ENCODE results near the gene SGMS2. TPM values are rescaled to one million over a fixed set of nuclear protein-coding genes. Genes with fewer than 3 reads are reported as not detected.

The SGMS2 gene
- total and polyA plus RNA-seq, 2 donors (not counting 1 experiment from before 2014, with no cell fraction given): 0.12 TPM; not detected in 1

DNA sequence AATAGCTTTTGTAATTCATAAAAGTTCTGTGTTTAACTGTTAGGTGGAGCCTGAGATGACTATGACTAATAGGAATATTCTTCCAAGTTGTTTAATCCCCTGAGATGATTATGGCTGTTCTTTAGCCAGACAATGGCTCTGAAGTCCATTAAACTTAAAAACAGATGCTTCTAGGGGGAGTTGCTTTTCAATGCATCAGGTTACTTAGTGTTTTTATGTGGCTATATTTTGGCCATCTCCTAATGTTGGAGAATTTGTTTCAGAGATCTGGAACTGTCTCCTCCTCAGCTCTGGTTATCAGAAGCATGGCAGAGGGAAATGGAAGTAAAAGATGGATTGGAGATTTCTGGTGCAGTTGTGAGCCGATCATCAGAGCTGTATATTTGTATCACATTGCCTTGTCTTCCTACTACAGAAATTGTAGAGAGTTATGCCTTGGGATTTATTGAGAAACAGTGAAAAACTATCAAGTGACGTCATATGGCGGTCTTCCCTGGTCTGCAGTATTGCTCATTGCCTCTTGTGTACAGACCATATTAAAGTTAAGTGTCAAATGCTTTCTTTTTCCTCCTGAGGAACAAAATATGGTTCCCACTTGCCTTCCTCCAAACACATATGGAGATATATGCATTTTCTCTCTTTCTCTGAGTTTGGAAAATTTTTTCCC is 29.8 kb downstream of the SGMS2 start:
- no peaks in the 10 kb centered on the region for H3K79me2 ChIP-seq (ENCODE audit: control insufficient read depth, insufficient read depth, low read length)
- Mint-ChIP-seq H3K27ac (no peak overlapping the region), H3K4me1 (no peaks in the 10 kb centered on the region), H3K27me3 (peaks cover 24% of the 10 kb centered on the region), H3K4me3 (no peak overlapping the region), H3K9me3 (ENCODE audit: insufficient read depth) (no peaks in the 10 kb centered on the region)
- ATAC-seq (ENCODE audit: low read depth): no peak
- CTCF ChIA-PET: interaction anchor here (1.3 kb wide), 1 partner anchor 11 kb away, joined by 3 read pairs; no protein-coding TSS in a partner anchor
- no peak overlapping the region for H3K4me2 ChIP-seq (replicated peaks; ENCODE audit: low read depth, low read length, poor library complexity, severe bottlenecking)
- no CpG with 5 or more reads among the region's 3 CpGs for WGBS (ENCODE audit: insufficient coverage)
- no peak overlapping the region for H3K9ac ChIP-seq (ENCODE audit: low read length)
- H3K9me3 ChIP-seq (ENCODE audit: control extremely low read depth in 1 of 3, control insufficient read depth in 2 of 3, insufficient read depth in 1 of 3, low read length in 2 of 3): no peaks in the 10 kb centered on the region
- TF ChIP-seq EZH2 (IDR thresholded peaks at IDR 0.05; ENCODE audit: borderline replicate concordance, insufficient read depth, low read depth, low read length, poor library complexity, severe bottlenecking): no peak
- TF ChIP-seq, protein P1, sequence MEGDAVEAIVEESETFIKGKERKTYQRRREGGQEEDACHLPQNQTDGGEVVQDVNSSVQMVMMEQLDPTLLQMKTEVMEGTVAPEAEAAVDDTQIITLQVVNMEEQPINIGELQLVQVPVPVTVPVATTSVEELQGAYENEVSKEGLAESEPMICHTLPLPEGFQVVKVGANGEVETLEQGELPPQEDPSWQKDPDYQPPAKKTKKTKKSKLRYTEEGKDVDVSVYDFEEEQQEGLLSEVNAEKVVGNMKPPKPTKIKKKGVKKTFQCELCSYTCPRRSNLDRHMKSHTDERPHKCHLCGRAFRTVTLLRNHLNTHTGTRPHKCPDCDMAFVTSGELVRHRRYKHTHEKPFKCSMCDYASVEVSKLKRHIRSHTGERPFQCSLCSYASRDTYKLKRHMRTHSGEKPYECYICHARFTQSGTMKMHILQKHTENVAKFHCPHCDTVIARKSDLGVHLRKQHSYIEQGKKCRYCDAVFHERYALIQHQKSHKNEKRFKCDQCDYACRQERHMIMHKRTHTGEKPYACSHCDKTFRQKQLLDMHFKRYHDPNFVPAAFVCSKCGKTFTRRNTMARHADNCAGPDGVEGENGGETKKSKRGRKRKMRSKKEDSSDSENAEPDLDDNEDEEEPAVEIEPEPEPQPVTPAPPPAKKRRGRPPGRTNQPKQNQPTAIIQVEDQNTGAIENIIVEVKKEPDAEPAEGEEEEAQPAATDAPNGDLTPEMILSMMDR (IDR thresholded peaks at IDR 0.05): no peak
- no peaks in the 10 kb centered on the region for H3K36me3 ChIP-seq (replicated peaks in 1 of 2; ENCODE audit: control extremely low read depth in 1 of 2, control insufficient read depth in 1 of 2, extremely low read depth in 1 of 2, insufficient read depth in 2 of 2, low read length in 1 of 2)
- POLR2A ChIA-PET: no interaction called here
- no peaks in the 10 kb centered on the region for H4K20me1 ChIP-seq (ENCODE audit: control insufficient read depth, insufficient read depth, low read length, poor library complexity, severe bottlenecking)
- no peak overlapping the region for H3K4me3 ChIP-seq (ENCODE audit: control extremely low read depth in 1 of 5, extremely low read depth in 1 of 5, insufficient read depth in 1 of 5, low read depth in 2 of 5, low read length in 4 of 5)
- no peak for DNase-seq
- H3K27me3 ChIP-seq (replicated peaks in 1 of 4; ENCODE audit: control extremely low read depth in 1 of 4, control insufficient read depth in 3 of 4, insufficient read depth in 4 of 4, low read length in 3 of 4): peaks cover 0 to 2% (median 0%) of the 10 kb centered on the region in 4 experiments
- H2AFZ ChIP-seq (ENCODE audit: insufficient read depth, low read depth, low read length, poor library complexity, severe bottlenecking): no peak overlapping the region
- no peaks in the 10 kb centered on the region for H3K4me1 ChIP-seq (ENCODE audit: control insufficient read depth in 2 of 2, insufficient read depth in 2 of 2, low read length in 2 of 2)
- intact Hi-C loops (cut with micrococcal nuclease): no loop called here
- H3K27ac ChIP-seq (ENCODE audit: low read length in 2 of 2): no peak overlapping the region

DNA sequence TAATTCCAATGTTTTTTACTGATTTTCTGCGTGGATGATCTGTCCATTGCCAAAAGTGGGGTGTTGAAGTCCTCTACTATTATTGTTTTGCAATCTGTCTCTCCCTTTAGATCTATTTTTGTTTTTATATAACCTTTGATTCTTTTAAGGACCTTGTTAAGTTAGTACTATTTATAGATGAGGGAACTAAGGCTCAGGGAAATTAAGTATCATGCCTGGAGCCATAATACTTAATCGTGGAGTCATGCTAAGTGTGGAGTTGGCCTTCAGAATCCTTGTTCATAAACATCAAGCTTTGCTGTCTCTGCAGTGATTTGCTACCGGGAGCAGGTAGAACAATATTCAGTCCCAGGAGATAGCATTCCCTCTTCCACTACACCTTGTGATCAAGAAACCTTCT is 31.0 kb downstream of the SGMS2 start:
- no peaks in the 10 kb centered on the region for H3K4me1 ChIP-seq (ENCODE audit: control insufficient read depth in 2 of 2, insufficient read depth in 2 of 2, low read length in 2 of 2)
- H3K36me3 ChIP-seq (replicated peaks in 1 of 2; ENCODE audit: control extremely low read depth in 1 of 2, control insufficient read depth in 1 of 2, extremely low read depth in 1 of 2, insufficient read depth in 2 of 2, low read length in 1 of 2): no peaks in the 10 kb centered on the region
- Mint-ChIP-seq H3K4me1 (no peaks in the 10 kb centered on the region), H3K4me3 (no peak overlapping the region), H3K27ac (no peak overlapping the region), H3K9me3 (ENCODE audit: insufficient read depth) (no peaks in the 10 kb centered on the region), H3K27me3 (peaks cover 28% of the 10 kb centered on the region)
- ChIA-PET CTCF (no interaction called here), POLR2A (no interaction called here)
- H3K9me3 ChIP-seq (ENCODE audit: control extremely low read depth in 1 of 3, control insufficient read depth in 2 of 3, insufficient read depth in 1 of 3, low read length in 2 of 3): no peaks in the 10 kb centered on the region
- intact Hi-C loops (cut with micrococcal nuclease): no loop called here
- H3K4me2 ChIP-seq (replicated peaks; ENCODE audit: low read depth, low read length, poor library complexity, severe bottlenecking): no peak overlapping the region
- ATAC-seq (ENCODE audit: low read depth) (no peak), DNase-seq (no peak)
- no peak overlapping the region for H3K9ac ChIP-seq (ENCODE audit: low read length)
- H3K4me3 ChIP-seq (ENCODE audit: control extremely low read depth in 1 of 5, extremely low read depth in 1 of 5, insufficient read depth in 1 of 5, low read depth in 2 of 5, low read length in 4 of 5): no peak overlapping the region
- no peak for TF ChIP-seq EZH2 (IDR thresholded peaks at IDR 0.05; ENCODE audit: borderline replicate concordance, insufficient read depth, low read depth, low read length, poor library complexity, severe bottlenecking)
- TF ChIP-seq, protein P1 (IDR thresholded peaks at IDR 0.05): no peak
- H3K27me3 ChIP-seq (replicated peaks in 1 of 4; ENCODE audit: control extremely low read depth in 1 of 4, control insufficient read depth in 3 of 4, insufficient read depth in 4 of 4, low read length in 3 of 4): peaks cover 0 to 2% (median 0%) of the 10 kb centered on the region in 4 experiments
- no peaks in the 10 kb centered on the region for H4K20me1 ChIP-seq (ENCODE audit: control insufficient read depth, insufficient read depth, low read length, poor library complexity, severe bottlenecking)
- no peak overlapping the region for H2AFZ ChIP-seq (ENCODE audit: insufficient read depth, low read depth, low read length, poor library complexity, severe bottlenecking)
- WGBS (ENCODE audit: insufficient coverage): no CpG with 5 or more reads among the region's 3 CpGs
- no peaks in the 10 kb centered on the region for H3K79me2 ChIP-seq (ENCODE audit: control insufficient read depth, insufficient read depth, low read length)
- H3K27ac ChIP-seq (ENCODE audit: low read length in 2 of 2): no peak overlapping the region

Data from B cell (primary cell).